GM23338 (cell line): ENCODE measurements around the gene GRM8. TPM values are rescaled to one million over a fixed set of nuclear protein-coding genes. Genes with fewer than 3 reads are reported as not detected.
A peak's percentile ranks its signal among the peaks of the same experiment; 100 is the strongest.

ENCODE experiments used
- ATAC-seq: fragments of 200-7000 bp; cut with Tn5 transposase; 3 replicates; pipeline ENCODE4 v1.9.1; 2020
- DNase-seq: peaks from one replicate; pipeline ENCODE4 v3.0.0-alpha.2; 2015; ENCODE audit warnings: low spot score
- H2AFZ ChIP-seq: fragments of 200-600 bp; sonication (generic); 2 replicates; pipeline ENCODE4 v1.8.0; 2016; ENCODE audit warnings: antibody characterized with exemption, mild to moderate bottlenecking, moderate library complexity
- H3F3A ChIP-seq: fragments of 200-600 bp; sonication (generic); replicated peaks from 2 replicates; pipeline ENCODE4 v1.8.0; 2017; ENCODE audit warnings: antibody characterized with exemption, mixed run types, low read depth
- H3K27ac ChIP-seq: fragments of 200-600 bp; sonication (generic); 2 replicates; pipeline ENCODE4 v1.6.1; 2016; ENCODE audit warnings: low read depth
- H3K27me3 ChIP-seq: fragments of 200-600 bp; sonication (generic); 2 replicates; pipeline ENCODE4 v1.8.0; 2016; ENCODE audit warnings: mild to moderate bottlenecking, mixed run types, moderate library complexity; ENCODE audit not compliant: insufficient read depth
- H3K36me3 ChIP-seq: fragments of 200-600 bp; sonication (generic); 2 replicates; pipeline ENCODE4 v1.8.0; 2016; ENCODE audit warnings: mild to moderate bottlenecking; ENCODE audit not compliant: insufficient read depth
- H3K4me1 ChIP-seq: fragments of 200-600 bp; sonication (generic); 2 replicates; pipeline ENCODE4 v1.8.0; 2016; ENCODE audit warnings: mild to moderate bottlenecking, moderate library complexity; ENCODE audit not compliant: insufficient read depth
- H3K4me2 ChIP-seq: fragments of 200-600 bp; sonication (generic); 2 replicates; pipeline ENCODE4 v1.7.1; 2017; ENCODE audit warnings: mixed run types
- H3K4me3 ChIP-seq: fragments of 200-600 bp; sonication (generic); 2 replicates; pipeline ENCODE4 v1.6.1; 2016; ENCODE audit warnings: mixed run types
- H3K79me2 ChIP-seq: fragments of 200-600 bp; sonication (generic); replicated peaks from 2 replicates; pipeline ENCODE4 v1.8.0; 2017; ENCODE audit warnings: mild to moderate bottlenecking; ENCODE audit not compliant: insufficient read depth
- H3K9me2 ChIP-seq: fragments of 200-600 bp; sonication (generic); 2 replicates; pipeline ENCODE4 v1.8.0; 2017; ENCODE audit not compliant: insufficient read depth
- H4K20me1 ChIP-seq: fragments of 200-600 bp; sonication (generic); replicated peaks from 2 replicates; pipeline ENCODE4 v1.8.0; 2017; ENCODE audit warnings: mild to moderate bottlenecking; ENCODE audit not compliant: insufficient read depth
- H3K27ac Mint-ChIP-seq: 2 replicates; pipeline ENCODE4 v1.8.0; 2020; ENCODE audit warnings: inconsistent platforms, mild to moderate bottlenecking, moderate library complexity, mixed read lengths
- H3K27me3 Mint-ChIP-seq: 3 replicates; pipeline ENCODE4 v1.8.0; 2022; ENCODE audit warnings: low read depth, mild to moderate bottlenecking, moderate library complexity, mixed read lengths, inconsistent platforms; ENCODE audit not compliant: insufficient read depth, poor library complexity
- H3K36me3 Mint-ChIP-seq: 3 replicates; pipeline ENCODE4 v1.8.0; 2021; ENCODE audit warnings: low read depth, mild to moderate bottlenecking, inconsistent platforms, moderate library complexity, mixed read lengths
- H3K4me1 Mint-ChIP-seq: 3 replicates; pipeline ENCODE4 v1.8.0; 2020; ENCODE audit warnings: mild to moderate bottlenecking, inconsistent platforms, mixed read lengths
- H3K4me3 Mint-ChIP-seq: 3 replicates; pipeline ENCODE4 v1.8.0; 2021; ENCODE audit warnings: moderate library complexity, mild to moderate bottlenecking, inconsistent platforms, mixed read lengths
- H3K9me3 Mint-ChIP-seq: 3 replicates; pipeline ENCODE4 v1.8.0; 2020; ENCODE audit warnings: moderate library complexity, mild to moderate bottlenecking, inconsistent platforms, mixed read lengths
- CTCF ChIP-seq, 2 experiments: fragments of 200-600 bp in 1 of 2; sonication (generic) in 1 of 2; conservative IDR thresholded peaks; 2 replicates each; pipeline versions ENCODE4 v1.5.1 to v1.6.1; 2016 to 2017; ENCODE audit warnings: antibody characterized with exemption in 2 of 2, low read depth in 2 of 2, mild to moderate bottlenecking in 2 of 2, moderate library complexity in 1 of 2
- ZNF331 ChIP-seq: fragments of 250-450 bp; sonication (Bioruptor Pico); IDR thresholded peaks from 2 replicates; pipeline ENCODE4 v1.5.0; 2020; ENCODE audit warnings: low read depth, mild to moderate bottlenecking, moderate library complexity
- ZNF462 ChIP-seq: fragments of 250-450 bp; sonication (Bioruptor Pico); IDR thresholded peaks from 2 replicates; pipeline ENCODE4 v1.5.0; 2020; ENCODE audit warnings: mild to moderate bottlenecking, moderate library complexity
- polyA plus RNA-seq: library from polyadenylated mRNA; unstranded; fragments of >200 nt; fragmentation: Nextera tagmentation; extraction: Ambion mirVana; gene quantifications from 2 replicates; pipeline ENCODE4 v1.2.1, GENCODE V29; 2016
- total RNA-seq: library from RNA; depleted of rRNA; stranded (reverse); fragments of >200 nt; shearing (Covaris generic); gene quantifications from 2 replicates; pipeline ENCODE4 v1.2.3, GENCODE V29; 2014
- TF ChIP-seq, protein P1 (sequence below): IDR thresholded peaks from one replicate; pipeline ENCODE4 v1.6.1; 2018; ENCODE audit warnings: antibody characterized with exemption; ENCODE audit not compliant: unreplicated experiment

The GRM8 gene
- total and polyA plus RNA-seq, 2 experiments from 2014 or later, result 1.9 to 6.6 TPM

DNA sequence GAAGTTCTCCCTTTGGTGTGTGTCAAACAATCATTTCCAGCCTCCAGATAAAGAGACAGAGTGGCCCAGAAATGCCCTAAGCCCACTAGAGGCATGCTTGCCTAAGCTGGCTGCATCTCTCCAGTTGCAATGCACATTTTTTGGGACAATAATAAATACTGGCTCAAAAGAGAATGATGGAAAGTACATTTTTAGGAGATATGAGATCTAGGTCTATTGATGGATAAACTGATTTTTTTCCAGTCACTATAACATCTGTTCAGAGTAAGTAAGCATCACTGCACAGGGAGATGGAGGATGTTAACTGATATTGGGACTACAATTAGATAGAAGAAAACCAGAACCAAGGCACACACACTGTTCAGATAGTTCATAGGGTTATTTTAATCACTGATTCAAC, 553.0 kb downstream of the GRM8 start:
- Histone ChIP-seq H3K27me3 (no peaks in the 10 kb centered on the region), H3K4me3 (no peak overlapping the region), H3K79me2 (no peaks in the 10 kb centered on the region), H4K20me1 (no peaks in the 10 kb centered on the region), H3K9me2 (no peaks in the 10 kb centered on the region), H3K4me1 (peaks cover 10% of the 10 kb centered on the region; the same call in 1 of the 2 replicates), H3F3A (no peaks in the 10 kb centered on the region), H3K27ac (no peak overlapping the region), H3K4me2 (no peak overlapping the region), H2AFZ (no peak overlapping the region), H3K36me3 (no peaks in the 10 kb centered on the region)
- TF ChIP-seq CTCF (conservative IDR thresholded peaks at IDR 0.05; ENCODE audit: low read depth in 2 of 2) (0 out of 4 replicates have a peak, but pooled peaks of 1 of the 2 experiments have one; percentile 2), ZNF462 (CRISPR knock-in tag) (no peak), ZNF331 (no peak)
- TF ChIP-seq, protein P1, sequence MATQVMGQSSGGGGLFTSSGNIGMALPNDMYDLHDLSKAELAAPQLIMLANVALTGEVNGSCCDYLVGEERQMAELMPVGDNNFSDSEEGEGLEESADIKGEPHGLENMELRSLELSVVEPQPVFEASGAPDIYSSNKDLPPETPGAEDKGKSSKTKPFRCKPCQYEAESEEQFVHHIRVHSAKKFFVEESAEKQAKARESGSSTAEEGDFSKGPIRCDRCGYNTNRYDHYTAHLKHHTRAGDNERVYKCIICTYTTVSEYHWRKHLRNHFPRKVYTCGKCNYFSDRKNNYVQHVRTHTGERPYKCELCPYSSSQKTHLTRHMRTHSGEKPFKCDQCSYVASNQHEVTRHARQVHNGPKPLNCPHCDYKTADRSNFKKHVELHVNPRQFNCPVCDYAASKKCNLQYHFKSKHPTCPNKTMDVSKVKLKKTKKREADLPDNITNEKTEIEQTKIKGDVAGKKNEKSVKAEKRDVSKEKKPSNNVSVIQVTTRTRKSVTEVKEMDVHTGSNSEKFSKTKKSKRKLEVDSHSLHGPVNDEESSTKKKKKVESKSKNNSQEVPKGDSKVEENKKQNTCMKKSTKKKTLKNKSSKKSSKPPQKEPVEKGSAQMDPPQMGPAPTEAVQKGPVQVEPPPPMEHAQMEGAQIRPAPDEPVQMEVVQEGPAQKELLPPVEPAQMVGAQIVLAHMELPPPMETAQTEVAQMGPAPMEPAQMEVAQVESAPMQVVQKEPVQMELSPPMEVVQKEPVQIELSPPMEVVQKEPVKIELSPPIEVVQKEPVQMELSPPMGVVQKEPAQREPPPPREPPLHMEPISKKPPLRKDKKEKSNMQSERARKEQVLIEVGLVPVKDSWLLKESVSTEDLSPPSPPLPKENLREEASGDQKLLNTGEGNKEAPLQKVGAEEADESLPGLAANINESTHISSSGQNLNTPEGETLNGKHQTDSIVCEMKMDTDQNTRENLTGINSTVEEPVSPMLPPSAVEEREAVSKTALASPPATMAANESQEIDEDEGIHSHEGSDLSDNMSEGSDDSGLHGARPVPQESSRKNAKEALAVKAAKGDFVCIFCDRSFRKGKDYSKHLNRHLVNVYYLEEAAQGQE, result no peak
- Mint-ChIP-seq H3K27me3 (no peaks in the 10 kb centered on the region), H3K27ac (peak overlapping the region; percentile 81), H3K9me3 (peaks cover 3% of the 10 kb centered on the region; the same call in 2 of the 3 replicates), H3K36me3 (peaks cover 4% of the 10 kb centered on the region; the same call in 2 of the 3 replicates), H3K4me1 (peaks cover 33% of the 10 kb centered on the region), H3K4me3 (no peak overlapping the region)
- DNase-seq (no peak), ATAC-seq (no peak)
